ENCODE measurements around the gene NFX1. TPM values are rescaled to one million over a fixed set of nuclear protein-coding genes. Genes with fewer than 3 reads are reported as not detected.

The NFX1 gene
- total and polyA plus RNA-seq, 9 of the 15 experiments (the other 6 are each of a cell fraction or from before 2014, with no cell fraction given) = 8.8 to 38.9 (median 26.8) TPM

DNA sequence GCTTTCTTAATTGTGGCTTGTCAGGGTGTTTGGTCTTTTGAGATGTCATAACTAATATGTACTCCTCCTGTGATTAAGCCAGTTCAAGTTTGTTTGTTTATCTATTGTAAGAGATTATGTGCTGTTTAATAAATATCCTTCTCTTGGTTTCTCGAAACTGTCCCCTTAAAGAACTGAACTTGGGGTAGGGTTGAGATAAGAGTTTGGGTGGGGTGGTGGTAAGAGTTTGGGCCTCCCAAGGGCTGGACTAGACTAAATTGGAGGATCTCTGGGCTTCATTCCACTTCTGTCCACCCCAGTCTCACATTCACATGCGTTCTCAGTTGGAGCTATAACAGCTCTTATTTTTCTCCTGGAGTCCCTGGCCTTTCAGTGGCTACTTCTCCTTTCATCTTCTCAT lies 73.8 kb downstream of the NFX1 start:
- H3K36me3 ChIP-seq (ENCODE audit: control insufficient read depth, insufficient read depth, low read length) = peaks cover 53% of the 10 kb centered on the region
- WGBS (ENCODE audit: insufficient coverage, low coverage, missing lambda C conversion rate) = 60% methylated on average over 2 of the region's 2 CpGs
- DNase-seq (ENCODE audit: extremely low read depth in 1 of 4, low spot score in 3 of 4) (no peak), ATAC-seq (no peak), FAIRE-seq (no peak)
- H3K9me1 ChIP-seq (ENCODE audit: control insufficient read depth, insufficient read depth, low read length) = no peaks in the 10 kb centered on the region
- H3K9me3 ChIP-seq (replicated peaks; ENCODE audit: control insufficient read depth, insufficient read depth, low read depth, low read length) = no peaks in the 10 kb centered on the region
- in situ Hi-C loops (cut with MboI) (no loop called here), intact Hi-C loops (cut with micrococcal nuclease) (no loop called here)
- no peaks in the 10 kb centered on the region for H4K20me1 ChIP-seq (replicated peaks; ENCODE audit: control insufficient read depth, insufficient read depth, low read length)
- H2AFZ ChIP-seq (ENCODE audit: low read depth, low read length) = no peak overlapping the region
- H3K4me2 ChIP-seq (ENCODE audit: insufficient read depth, low read length) = no peak overlapping the region
- ChIA-PET POLR2A (interaction anchor here (0.9 kb wide), 1 partner anchor 10 kb away, joined by 3 read pairs; no protein-coding TSS in a partner anchor), CTCF (ENCODE audit: low intra/inter-chr PET ratio) (no interaction called here)
- BruUV-seq (replicated peaks) = no TSS peak
- H3K79me2 ChIP-seq (ENCODE audit: control insufficient read depth, insufficient read depth, low read length) = no peaks in the 10 kb centered on the region
- H3K4me3 ChIP-seq = no peak overlapping the region
- no peak overlapping the region; a peak in 1 of 4 replicates for H3K9ac ChIP-seq (ENCODE audit: insufficient read depth in 1 of 2, low read depth in 2 of 2, low read length in 2 of 2)
- H3K27me3 ChIP-seq (ENCODE audit: control insufficient read depth in 2 of 2, insufficient read depth in 2 of 2, low read length in 2 of 2) = no peaks in the 10 kb centered on the region
- no peaks in the 10 kb centered on the region; a peak in 1 of 5 replicates for H3K4me1 ChIP-seq (replicated peaks in 1 of 2; ENCODE audit: control insufficient read depth in 2 of 2, insufficient read depth in 2 of 2, low read length in 2 of 2)
- H3K27ac ChIP-seq (ENCODE audit: extremely low read depth, low read depth, low read length) = no peak overlapping the region
- TF ChIP-seq ARID3B (CRISPR knock-in tag; IDR thresholded peaks at IDR 0.05; ENCODE audit: borderline replicate concordance) (no peak), ZNF444 (CRISPR knock-in tag; IDR thresholded peaks at IDR 0.05) (no peak), SMC3 (conservative IDR thresholded peaks at IDR 0.05; ENCODE audit: insufficient read depth, low read depth, low read length) (no peak), ZNF140 (CRISPR knock-in tag; IDR thresholded peaks at IDR 0.05) (no peak), ASH1L (IDR thresholded peaks at IDR 0.05; ENCODE audit: borderline replicate concordance, low read depth, partially characterized antibody) (no peak), MCM5 (IDR thresholded peaks at IDR 0.05; ENCODE audit: low read depth) (no peak), CHD7 (IDR thresholded peaks at IDR 0.05; ENCODE audit: low read depth, low read length) (no peak), TAL1 (IDR thresholded peaks at IDR 0.05) (no peak), ZNF274 (IDR thresholded peaks at IDR 0.05; ENCODE audit: borderline replicate concordance, low read depth, low read length) (no peak)
- TF ChIP-seq, protein P1, sequence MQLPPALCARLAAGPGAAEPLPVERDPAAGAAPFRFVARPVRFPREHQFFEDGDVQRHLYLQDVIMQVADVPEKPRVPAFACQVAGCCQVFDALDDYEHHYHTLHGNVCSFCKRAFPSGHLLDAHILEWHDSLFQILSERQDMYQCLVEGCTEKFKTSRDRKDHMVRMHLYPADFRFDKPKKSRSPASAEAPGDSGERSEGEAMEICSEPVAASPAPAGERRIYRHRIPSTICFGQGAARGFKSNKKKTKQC (CRISPR knock-in tag; IDR thresholded peaks at IDR 0.05) = no peak

Data from K562 (cell line).